Right lobe of liver (tissue), 6 donors: ENCODE results near the gene HMGB1. TPM values are rescaled to one million over a fixed set of nuclear protein-coding genes. Genes with fewer than 3 reads are reported as not detected.
"Not testable (repeated sequence)": the region's sequence is repeated elsewhere in the genome, so short reads cannot be mapped to it uniquely, and the experiment has no call there.

Experiments
- ATAC-seq, 4 donors: fragments of 200-7000 bp; cut with Tn5 transposase; one replicate each; pipeline ENCODE4 v1.9.1; 2020; ENCODE audit warnings: mild to moderate bottlenecking in 4 of 4, moderate library complexity in 4 of 4
- DNase-seq, 3 donors: peaks; one replicate each; pipeline ENCODE4 v3.0.0-alpha.2; 2020
- H3K27ac ChIP-seq, 3 donors: fragments of 200-600 bp; one replicate each; pipeline ENCODE4 v1.8.0; 2022
- H3K27me3 ChIP-seq, 2 donors: fragments of 200-600 bp; one replicate each; pipeline ENCODE4 v1.8.0; 2022
- H3K36me3 ChIP-seq, 4 donors: fragments of 200-600 bp; sonication (generic) in 1 of 4; one replicate each; pipeline versions ENCODE4 v1.5.1 to v1.8.0; 2017 to 2022; ENCODE audit warnings: control low read depth in 1 of 4
- H3K4me1 ChIP-seq, 4 donors: fragments of 200-600 bp; sonication (generic) in 1 of 4; one replicate each; pipeline versions ENCODE4 v1.5.1 to v1.8.0; 2017 to 2022; ENCODE audit warnings: control low read depth in 1 of 4
- H3K4me3 ChIP-seq, 3 donors: fragments of 200-600 bp; one replicate each; pipeline ENCODE4 v1.8.0; 2022
- H3K9me3 ChIP-seq, 4 donors: fragments of 200-600 bp; sonication (generic) in 1 of 4; one replicate each; pipeline versions ENCODE4 v1.5.1 to v1.8.0; 2017 to 2022; ENCODE audit warnings: control low read depth in 1 of 4
- CTCF ChIP-seq, 4 donors: fragments of 200-600 bp in 3 of 4; fragments of 450-650 bp in 1 of 4; IDR thresholded peaks; one replicate each; pipeline versions ENCODE4 v1.5.1 to v1.8.0; 2016 to 2022; ENCODE audit warnings: antibody characterized with exemption in 4 of 4, mild to moderate bottlenecking in 2 of 4
- POLR2A ChIP-seq: fragments of 450-650 bp; IDR thresholded peaks from one replicate; pipeline ENCODE4 v1.6.1; 2017; ENCODE audit warnings: antibody characterized with exemption, mild to moderate bottlenecking
- WGBS: methylation state at CpG from one replicate; pipeline ENCODE4 v1.1.6; 2018; ENCODE audit warnings: low coverage, low lambda C conversion rate; ENCODE audit not compliant: insufficient coverage; ENCODE audit errors: missing lambda C conversion rate; 5-methylcytosine and 5-hydroxymethylcytosine counted together
- intact Hi-C, 2 donors: fragments of 100-400 bp; cut with DNase I; formaldehyde crosslinking; loops; one replicate each; pipeline versions ENCODE4 v1.11.2 to v1.14.1; 2022
- total RNA-seq, 6 experiments: library from RNA; depleted of rRNA in 2 of 6; stranded (reverse); fragments of >200 nt in 2 of 6; fragmentation: NEBNext Ultra II Directional in 3 of 6; extraction: Animal tissue kit (Norgen Biotek cat#: 25700) in 3 of 6; gene quantifications; one replicate each; pipeline versions ENCODE4 v1.1.0 to v1.2.4, GENCODE V29; 2016 to 2023
- donor health status: DM: no; HTN: yes; CAD: no.
- donor health status: DM: no; HTN: no; CAD: no.
- donor health status: DM: no; HTN: no; CAD: no.
- donor health status: DM: no; HTN: yes; CAD: no.
- donor health status: DM: no; HTN: yes; CAD: no.

Gene HMGB1
- total RNA-seq, 6 experiments from 2014 or later: 80.6 to 167 (median 107) TPM

DNA sequence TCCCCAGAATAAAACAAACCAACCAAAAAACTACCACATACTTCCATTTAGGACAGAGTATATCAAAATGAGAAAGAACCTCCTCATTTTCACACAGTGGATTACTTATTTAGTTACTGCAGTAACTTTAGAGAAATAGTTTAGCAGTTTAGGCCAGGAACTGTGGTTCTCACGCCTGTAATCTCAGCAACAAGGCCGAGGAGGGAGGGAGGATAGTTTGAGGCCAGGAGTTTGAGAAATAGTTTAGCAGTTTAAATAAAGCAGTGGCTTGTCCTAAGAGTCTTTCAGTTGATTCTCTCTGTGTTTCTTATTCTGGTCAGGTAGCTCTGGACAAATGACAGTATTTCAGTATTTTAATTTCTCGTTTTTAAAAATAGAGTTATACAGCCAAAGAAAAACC lies 9.4 kb downstream of the HMGB1 start:
- intact Hi-C loops: no loop called here
- ATAC-seq: no peak
- TF ChIP-seq POLR2A (no peak), CTCF (IDR thresholded peaks at IDR 0.05) (no peak)
- H3K4me1 ChIP-seq: peaks cover 0 to 5% (median 0%) of the 10 kb centered on the region in 4 donors
- H3K36me3 ChIP-seq: peaks cover 0 to under 1% (median under 1%) of the 10 kb centered on the region in 4 donors
- no peaks in the 10 kb centered on the region for H3K9me3 ChIP-seq
- DNase-seq: no peak
- no peaks in the 10 kb centered on the region for H3K27me3 ChIP-seq
- no peak overlapping the region for H3K27ac ChIP-seq
- 63% methylated on average over 3 of the region's 3 CpGs for WGBS
- no peak overlapping the region for H3K4me3 ChIP-seq

DNA sequence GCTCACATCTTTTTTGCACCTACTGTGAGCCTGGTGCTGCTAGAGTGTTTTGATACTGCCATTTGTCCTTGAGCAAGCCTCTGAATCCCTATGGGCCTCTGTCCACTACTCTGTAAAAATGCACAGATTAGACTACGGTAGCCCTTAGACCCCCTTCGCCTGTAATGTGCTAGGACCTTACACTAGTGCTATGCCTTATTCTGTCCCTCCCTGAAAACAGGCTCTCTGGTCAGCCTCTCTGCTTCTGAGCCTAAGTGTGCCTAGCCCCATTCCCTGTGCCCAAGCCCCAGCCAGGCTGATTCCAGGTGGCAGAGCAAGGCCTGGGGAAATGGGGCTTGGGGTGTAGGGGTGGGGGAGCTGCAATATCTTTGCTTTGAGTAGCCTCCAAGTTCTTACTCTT lies 10.7 kb downstream of the HMGB1 start:
- ATAC-seq (peak in 1 of 4 donors; percentile 17), DNase-seq (no peak)
- Histone ChIP-seq H3K27ac (no peak overlapping the region), H3K27me3 (no peaks in the 10 kb centered on the region), H3K36me3 (no peaks in the 10 kb centered on the region), H3K9me3 (no peaks in the 10 kb centered on the region), H3K4me3 (no peak overlapping the region), H3K4me1 (peaks cover 0 to 5% (median 0%) of the 10 kb centered on the region in 4 donors)
- WGBS: no CpG with 5 or more reads among the region's 2 CpGs
- intact Hi-C loops: no loop called here
- TF ChIP-seq CTCF (IDR thresholded peaks at IDR 0.05): no peak
- no peak for TF ChIP-seq POLR2A

DNA sequence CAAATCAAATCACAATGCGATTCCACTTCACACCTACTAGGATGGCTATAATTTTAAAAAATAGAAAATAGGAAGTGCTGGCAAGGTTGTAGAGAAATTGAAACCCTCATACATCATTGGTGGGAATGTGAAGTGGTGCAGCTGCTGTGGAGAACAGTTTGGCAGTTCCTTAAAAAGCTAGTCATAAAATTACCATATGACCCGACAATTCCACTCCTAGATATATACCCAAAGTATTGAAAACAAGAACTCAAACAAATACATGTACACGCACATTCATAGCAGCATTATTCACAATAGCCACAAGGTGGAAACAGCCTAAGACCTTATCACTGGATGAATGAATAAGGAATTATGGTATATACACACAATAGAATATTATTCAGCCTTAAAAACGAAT lies 12.0 kb downstream of the HMGB1 start:
- no peak overlapping the region for H3K4me3 ChIP-seq
- no peak for DNase-seq
- WGBS: 75% methylated on average over 4 of the region's 4 CpGs
- ATAC-seq: no peak
- H3K36me3 ChIP-seq: no peaks in the 10 kb centered on the region
- no peaks in the 10 kb centered on the region for H3K27me3 ChIP-seq
- intact Hi-C loops: no loop called here
- no peak overlapping the region for H3K27ac ChIP-seq
- peaks cover 0 to under 1% (median 0%) of the 10 kb centered on the region in 4 donors for H3K4me1 ChIP-seq
- no peak for TF ChIP-seq POLR2A
- no peak for TF ChIP-seq CTCF (IDR thresholded peaks at IDR 0.05)
- H3K9me3 ChIP-seq: no peaks in the 10 kb centered on the region

DNA sequence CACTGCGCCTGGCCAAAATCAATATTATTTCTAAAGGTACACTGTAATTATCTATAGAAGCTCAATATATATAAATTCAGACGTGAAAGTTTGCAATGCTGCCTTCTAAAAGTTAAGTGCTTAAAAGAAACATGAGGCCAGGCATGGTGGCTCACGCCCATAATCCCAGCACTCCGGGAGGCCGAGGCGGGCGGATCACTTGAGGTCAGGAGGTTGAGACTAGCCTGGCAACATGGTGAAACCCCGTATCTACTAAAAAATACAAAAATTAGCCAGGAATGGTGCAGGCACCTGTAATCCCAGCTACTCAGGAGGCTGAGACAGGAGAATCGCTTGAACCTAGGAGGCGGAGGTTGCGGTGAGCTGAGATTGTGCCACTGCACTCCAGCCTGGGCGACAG lies 14.3 kb downstream of the HMGB1 start:
- H3K4me3 ChIP-seq, H3K9me3 ChIP-seq, ATAC-seq, H3K27ac ChIP-seq, H3K27me3 ChIP-seq, H3K36me3 ChIP-seq, DNase-seq, intact Hi-C loops, H3K4me1 ChIP-seq: not testable (repeated sequence)
- 94% methylated on average over 9 of the region's 12 CpGs for WGBS

DNA sequence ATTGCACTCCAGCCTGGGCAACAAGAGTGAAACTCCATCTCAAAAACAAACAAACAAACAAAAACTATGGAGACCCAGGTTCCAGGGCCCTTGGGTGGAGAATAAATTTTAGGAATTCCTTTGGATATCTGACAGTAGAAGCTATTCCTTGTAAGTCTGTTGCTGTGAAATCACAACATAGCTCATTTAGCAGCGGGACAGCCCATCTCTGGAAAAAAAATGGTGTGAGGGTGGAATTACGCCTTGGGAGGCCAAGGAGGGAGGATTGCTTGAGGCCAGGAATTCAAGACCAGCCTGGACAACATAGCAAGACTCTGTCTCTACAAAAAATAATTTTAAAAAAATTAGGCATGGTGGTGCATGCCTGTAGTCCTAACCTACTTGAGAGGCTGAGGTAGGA lies 15.7 kb downstream of the HMGB1 start:
- TF ChIP-seq CTCF (IDR thresholded peaks at IDR 0.05): no peak
- TF ChIP-seq POLR2A: no peak
- WGBS: 93% methylated on average over 2 of the region's 2 CpGs

More for the DNA sequence above, 15.7 kb downstream of the HMGB1 start:
- Histone ChIP-seq H3K4me3 (no peak overlapping the region), H3K36me3 (no peaks in the 10 kb centered on the region), H3K27me3 (no peaks in the 10 kb centered on the region), H3K4me1 (no peaks in the 10 kb centered on the region), H3K27ac (no peak overlapping the region), H3K9me3 (no peaks in the 10 kb centered on the region)
- intact Hi-C loops: no loop called here
- no peak for DNase-seq
- no peak for ATAC-seq
